ENCODE data around the gene TBX15.

GRCh38 chr1:118958937-118959631, 29.1 kb downstream of the TBX15 start:
- TF ChIP-seq CTCF (IDR thresholded peaks at IDR 0.05) (no peak), POLR2A (IDR thresholded peaks at IDR 0.05) (no peak)
